Ishikawa (cell line): ENCODE results near the gene PPP1R37.

Experiments
- CEBPB ChIP-seq: IDR thresholded peaks from 2 replicates; pipeline ENCODE4 v1.6.1; 2012
- EGR1 ChIP-seq: IDR thresholded peaks from 2 replicates; pipeline ENCODE4 v1.6.1; 2012
- MAX ChIP-seq: IDR thresholded peaks from 2 replicates; pipeline ENCODE4 v1.6.1; 2012
- NFIC ChIP-seq: IDR thresholded peaks from 2 replicates; pipeline ENCODE4 v1.6.1; 2012
- RAD21 ChIP-seq: IDR thresholded peaks from 2 replicates; pipeline ENCODE4 v1.6.1; 2012; ENCODE audit warnings: low read depth
- TAF1 ChIP-seq: IDR thresholded peaks from 2 replicates; pipeline ENCODE4 v1.6.1; 2012; ENCODE audit warnings: low read depth, mild to moderate bottlenecking
- TEAD4 ChIP-seq: IDR thresholded peaks from 2 replicates; pipeline ENCODE4 v1.6.1; 2012
- USF1 ChIP-seq: IDR thresholded peaks from 2 replicates; pipeline ENCODE4 v1.6.1; 2012
- YY1 ChIP-seq: IDR thresholded peaks from 2 replicates; pipeline ENCODE4 v1.6.1; 2012; ENCODE audit warnings: low read depth

- TF ChIP-seq RAD21 (no peak), TAF1 (no peak), TEAD4 (no peak), CEBPB (no peak), MAX (no peak), YY1 (no peak), EGR1 (no peak), USF1 (no peak), NFIC (no peak)
Measured at GRCh38 chr19:45096700-45097099, 3.7 kb downstream of the PPP1R37 start.
